HCT116 (cell line): Measurements from ENCODE around the gene TIE1. TPM values are rescaled to one million over a fixed set of nuclear protein-coding genes. Genes with fewer than 3 reads are reported as not detected.

ENCODE experiments used
- ATAC-seq: fragments of 200-7000 bp; cut with Tn5 transposase; 2 replicates; pipeline ENCODE4 v1.9.1; 2020; ENCODE audit warnings: mild to moderate bottlenecking, moderate library complexity
- BruUV-seq: library from RNA; stranded (reverse); fragments of 400-500 nt; replicated peaks from 2 replicates; lab custom pipeline; 2021; lab: Mats Ljungman, UMichigan
- CTCF ChIA-PET: fragments of 300-600 bp; sonication (Branson Sonifier 250); formaldehyde crosslinking; loops from one replicate; lab custom pipeline; 2021; ENCODE audit warnings: antibody characterized with exemption; lab: Charles Lee
- POLR2A ChIA-PET: fragments of 300-600, 350-600 bp; sonication (Branson Sonifier 250); formaldehyde crosslinking; loops from one replicate; lab custom pipeline; 2021; ENCODE audit warnings: antibody characterized with exemption; lab: Charles Lee
- RAD21 ChIA-PET, 2 experiments: fragments of 300-600 bp; sonication (Branson Sonifier 250); formaldehyde crosslinking; loops; one replicate each; lab custom pipeline; 2023; ENCODE audit warnings: low total read pairs in 2 of 2; ENCODE audit not compliant: uncharacterized antibody in 2 of 2, unreplicated experiment in 2 of 2, low non-redundant PET in 1 of 2; lab: Charles Lee
- DNase-seq: peaks from one replicate; pipeline ENCODE4 v3.0.0-alpha.2; 2010; ENCODE audit warnings: low read depth, low spot score
- H2AFZ ChIP-seq: fragments of 200-600 bp; shearing (Covaris generic), sonication (generic); 2 replicates; pipeline ENCODE4 v1.6.1; 2017; ENCODE audit warnings: low read depth, mixed run types, mixed read lengths, antibody characterized with exemption, low read length; ENCODE audit not compliant: poor library complexity, severe bottlenecking
- H3K27ac ChIP-seq: 2 replicates; pipeline ENCODE4 v1.5.1; 2012; ENCODE audit warnings: low read depth, low read length
- H3K27me3 ChIP-seq: fragments of 200-600 bp; sonication (generic); 2 replicates; pipeline ENCODE4 v1.6.1; 2016; ENCODE audit warnings: mixed run types, low read length, mixed read lengths; ENCODE audit not compliant: insufficient read depth
- H3K36me3 ChIP-seq, 2 experiments: fragments of 200-500 bp in 1 of 2; fragments of 200-600 bp in 1 of 2; sonication (Bioruptor generic) in 1 of 2; sonication (generic) in 1 of 2; 2 replicates each; pipeline versions ENCODE4 v1.5.1 to v1.6.1; 2014 to 2016; ENCODE audit warnings: low read length in 2 of 2, inconsistent platforms in 1 of 2, mixed read lengths in 1 of 2, mixed run types in 1 of 2; ENCODE audit not compliant: insufficient read depth in 2 of 2, control insufficient read depth in 1 of 2
- H3K4me1 ChIP-seq, 2 experiments: fragments of 200-600 bp in 1 of 2; sonication (generic) in 1 of 2; 2 replicates each; pipeline versions ENCODE4 v1.5.1 to v1.6.1; 2012 to 2017; ENCODE audit warnings: low read length in 2 of 2, inconsistent platforms in 1 of 2, mild to moderate bottlenecking in 1 of 2, mixed read lengths in 1 of 2, mixed run types in 1 of 2, moderate library complexity in 1 of 2; ENCODE audit not compliant: insufficient read depth in 2 of 2, control insufficient read depth in 1 of 2
- H3K4me2 ChIP-seq: fragments of 200-600 bp; sonication (generic); 2 replicates; pipeline ENCODE4 v1.6.1; 2017; ENCODE audit warnings: mixed run types, low read length, mixed read lengths
- H3K4me3 ChIP-seq, 2 experiments: fragments of 200-600 bp in 1 of 2; sonication (generic) in 1 of 2; replicated peaks in 1 of 2; 2 replicates each; pipeline ENCODE4 v1.5.1; 2011 to 2016; ENCODE audit warnings: low read length in 2 of 2, control low read depth in 1 of 2, low read depth in 1 of 2, mild to moderate bottlenecking in 1 of 2, mixed read lengths in 1 of 2, mixed run types in 1 of 2
- H3K79me2 ChIP-seq: fragments of 200-600 bp; sonication (generic); 2 replicates; pipeline ENCODE4 v1.6.1; 2017; ENCODE audit warnings: mild to moderate bottlenecking, mixed run types, low read length, moderate library complexity, mixed read lengths; ENCODE audit not compliant: insufficient read depth
- H3K9ac ChIP-seq: fragments of 200-600 bp; sonication (generic); 2 replicates; pipeline ENCODE4 v1.6.1; 2016; ENCODE audit warnings: low read length, mixed read lengths
- H3K9me2 ChIP-seq: fragments of 200-600 bp; sonication (generic), shearing (Covaris generic); 2 replicates; pipeline ENCODE4 v1.6.1; 2017; ENCODE audit warnings: mixed run types, mild to moderate bottlenecking, moderate library complexity; ENCODE audit not compliant: insufficient read depth
- H3K9me3 ChIP-seq, 2 experiments: fragments of 200-500 bp in 1 of 2; fragments of 200-600 bp in 1 of 2; sonication (Bioruptor generic) in 1 of 2; sonication (generic) in 1 of 2; 2 replicates each; pipeline ENCODE4 v1.6.1; 2014 to 2017; ENCODE audit warnings: low read length in 2 of 2, mixed read lengths in 2 of 2, inconsistent platforms in 1 of 2, low read depth in 1 of 2, mild to moderate bottlenecking in 1 of 2, mixed run types in 1 of 2, moderate library complexity in 1 of 2; ENCODE audit not compliant: control insufficient read depth in 1 of 2, insufficient read depth in 1 of 2
- H4K20me1 ChIP-seq: fragments of 200-600 bp; sonication (generic), shearing (Covaris generic); 2 replicates; pipeline ENCODE4 v1.6.1; 2017; ENCODE audit warnings: mixed run types, mild to moderate bottlenecking, moderate library complexity; ENCODE audit not compliant: insufficient read depth
- CBX3 ChIP-seq: IDR thresholded peaks from 2 replicates; pipeline ENCODE4 v1.6.1; 2012; ENCODE audit warnings: low read depth
- ELF1 ChIP-seq: IDR thresholded peaks from 2 replicates; pipeline ENCODE4 v1.6.1; 2012; ENCODE audit warnings: low read depth, borderline replicate concordance
- FOSL1 ChIP-seq: IDR thresholded peaks from 2 replicates; pipeline ENCODE4 v1.6.1; 2012; ENCODE audit warnings: low read depth
- POLR2AphosphoS5 ChIP-seq: IDR thresholded peaks from 2 replicates; pipeline ENCODE4 v1.6.1; 2011; ENCODE audit warnings: mild to moderate bottlenecking, low read depth, low read length, moderate library complexity
- RAD21 ChIP-seq: IDR thresholded peaks from 2 replicates; pipeline ENCODE4 v1.6.1; 2012; ENCODE audit warnings: low read depth, mild to moderate bottlenecking
- SIN3A ChIP-seq: IDR thresholded peaks from 2 replicates; pipeline ENCODE4 v1.6.1; 2012; ENCODE audit warnings: low read depth
- YY1 ChIP-seq: IDR thresholded peaks from 2 replicates; pipeline ENCODE4 v1.6.1; 2011; ENCODE audit warnings: low read length, low read depth, moderate library complexity, mild to moderate bottlenecking; ENCODE audit not compliant: insufficient replicate concordance; ENCODE audit errors: extremely low read depth
- ZFX ChIP-seq: fragments of 450-650 bp; IDR thresholded peaks from 2 replicates; pipeline ENCODE4 v1.6.1; 2017
- intact Hi-C: fragments of 100-400 bp; cut with micrococcal nuclease; formaldehyde crosslinking; loops from 2 replicates; pipeline ENCODE4 v1.10.0; 2022
- total RNA-seq: library from RNA; stranded (reverse); gene quantifications from one replicate; pipeline ENCODE4 v1.2.1, GENCODE V29; 2021; ENCODE audit not compliant: unreplicated experiment
- TF ChIP-seq, protein P1 (sequence below): IDR thresholded peaks from 2 replicates; pipeline ENCODE4 v1.6.1; 2012; ENCODE audit warnings: low read depth
- TF ChIP-seq, protein P2 (sequence below): IDR thresholded peaks from 2 replicates; pipeline ENCODE4 v1.6.1; 2012
- TF ChIP-seq, protein P3 (sequence below): IDR thresholded peaks from 2 replicates; pipeline ENCODE4 v1.6.1; 2012

Gene TIE1
- total RNA-seq, 1 experiment from 2014 or later = not detected

DNA sequence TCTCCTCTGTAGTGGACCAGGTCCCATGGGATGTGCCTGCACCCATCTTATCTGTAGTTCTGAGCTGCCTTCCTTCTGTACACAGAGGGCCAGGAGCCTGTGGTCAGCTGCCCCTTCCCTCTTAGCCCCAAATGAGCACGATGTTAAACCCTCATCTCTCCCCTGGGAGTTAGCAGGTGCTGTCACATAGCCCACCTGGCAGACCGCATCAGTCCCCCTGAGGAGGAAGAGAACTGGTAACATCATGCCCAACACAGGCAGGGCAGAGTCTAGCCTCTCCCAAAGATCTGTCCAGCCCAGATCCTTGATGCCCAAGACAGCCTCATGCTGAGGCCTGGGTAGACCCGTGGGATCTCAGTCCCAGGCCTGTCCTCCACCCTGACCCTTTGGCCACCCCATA, 4.7 kb downstream of the TIE1 start:
- no peaks in the 10 kb centered on the region for H4K20me1 ChIP-seq
- RAD21 ChIA-PET = no interaction called here
- H3K27me3 ChIP-seq = no peaks in the 10 kb centered on the region
- H3K9me2 ChIP-seq = no peaks in the 10 kb centered on the region
- H3K4me3 ChIP-seq = no peak overlapping the region
- no peak for ATAC-seq
- POLR2A ChIA-PET = no interaction called here
- H3K9me3 ChIP-seq = no peaks in the 10 kb centered on the region
- no TSS peak for BruUV-seq
- no peak overlapping the region for H3K27ac ChIP-seq
- no peak overlapping the region for H3K9ac ChIP-seq
- no peak overlapping the region for H2AFZ ChIP-seq
- H3K36me3 ChIP-seq = no peaks in the 10 kb centered on the region
- intact Hi-C loops = no loop called here
- H3K79me2 ChIP-seq = no peaks in the 10 kb centered on the region
- peaks cover 0 to 7% of the 10 kb centered on the region in 2 experiments; a peak in 1 of 4 replicates for H3K4me1 ChIP-seq
- H3K4me2 ChIP-seq = no peak overlapping the region
- no peak for DNase-seq
- CTCF ChIA-PET = no interaction called here
- TF ChIP-seq ELF1 (no peak), CBX3 (no peak), SIN3A (no peak), FOSL1 (no peak), POLR2AphosphoS5 (no peak), ZFX (no peak), YY1 (no peak), RAD21 (no peak)
- TF ChIP-seq, protein P1, sequence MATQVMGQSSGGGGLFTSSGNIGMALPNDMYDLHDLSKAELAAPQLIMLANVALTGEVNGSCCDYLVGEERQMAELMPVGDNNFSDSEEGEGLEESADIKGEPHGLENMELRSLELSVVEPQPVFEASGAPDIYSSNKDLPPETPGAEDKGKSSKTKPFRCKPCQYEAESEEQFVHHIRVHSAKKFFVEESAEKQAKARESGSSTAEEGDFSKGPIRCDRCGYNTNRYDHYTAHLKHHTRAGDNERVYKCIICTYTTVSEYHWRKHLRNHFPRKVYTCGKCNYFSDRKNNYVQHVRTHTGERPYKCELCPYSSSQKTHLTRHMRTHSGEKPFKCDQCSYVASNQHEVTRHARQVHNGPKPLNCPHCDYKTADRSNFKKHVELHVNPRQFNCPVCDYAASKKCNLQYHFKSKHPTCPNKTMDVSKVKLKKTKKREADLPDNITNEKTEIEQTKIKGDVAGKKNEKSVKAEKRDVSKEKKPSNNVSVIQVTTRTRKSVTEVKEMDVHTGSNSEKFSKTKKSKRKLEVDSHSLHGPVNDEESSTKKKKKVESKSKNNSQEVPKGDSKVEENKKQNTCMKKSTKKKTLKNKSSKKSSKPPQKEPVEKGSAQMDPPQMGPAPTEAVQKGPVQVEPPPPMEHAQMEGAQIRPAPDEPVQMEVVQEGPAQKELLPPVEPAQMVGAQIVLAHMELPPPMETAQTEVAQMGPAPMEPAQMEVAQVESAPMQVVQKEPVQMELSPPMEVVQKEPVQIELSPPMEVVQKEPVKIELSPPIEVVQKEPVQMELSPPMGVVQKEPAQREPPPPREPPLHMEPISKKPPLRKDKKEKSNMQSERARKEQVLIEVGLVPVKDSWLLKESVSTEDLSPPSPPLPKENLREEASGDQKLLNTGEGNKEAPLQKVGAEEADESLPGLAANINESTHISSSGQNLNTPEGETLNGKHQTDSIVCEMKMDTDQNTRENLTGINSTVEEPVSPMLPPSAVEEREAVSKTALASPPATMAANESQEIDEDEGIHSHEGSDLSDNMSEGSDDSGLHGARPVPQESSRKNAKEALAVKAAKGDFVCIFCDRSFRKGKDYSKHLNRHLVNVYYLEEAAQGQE = no peak
- TF ChIP-seq, protein P2, sequence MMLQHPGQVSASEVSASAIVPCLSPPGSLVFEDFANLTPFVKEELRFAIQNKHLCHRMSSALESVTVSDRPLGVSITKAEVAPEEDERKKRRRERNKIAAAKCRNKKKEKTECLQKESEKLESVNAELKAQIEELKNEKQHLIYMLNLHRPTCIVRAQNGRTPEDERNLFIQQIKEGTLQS = no peak
- TF ChIP-seq, protein P3, sequence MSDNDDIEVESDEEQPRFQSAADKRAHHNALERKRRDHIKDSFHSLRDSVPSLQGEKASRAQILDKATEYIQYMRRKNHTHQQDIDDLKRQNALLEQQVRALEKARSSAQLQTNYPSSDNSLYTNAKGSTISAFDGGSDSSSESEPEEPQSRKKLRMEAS = no peak
